ENCODE data around the gene RPS6KA6. TPM values are rescaled to one million over a fixed set of nuclear protein-coding genes. Genes with fewer than 3 reads are reported as not detected.

The RPS6KA6 gene
- total RNA-seq, 1 experiment from 2014 or later = 7.7 TPM

DNA sequence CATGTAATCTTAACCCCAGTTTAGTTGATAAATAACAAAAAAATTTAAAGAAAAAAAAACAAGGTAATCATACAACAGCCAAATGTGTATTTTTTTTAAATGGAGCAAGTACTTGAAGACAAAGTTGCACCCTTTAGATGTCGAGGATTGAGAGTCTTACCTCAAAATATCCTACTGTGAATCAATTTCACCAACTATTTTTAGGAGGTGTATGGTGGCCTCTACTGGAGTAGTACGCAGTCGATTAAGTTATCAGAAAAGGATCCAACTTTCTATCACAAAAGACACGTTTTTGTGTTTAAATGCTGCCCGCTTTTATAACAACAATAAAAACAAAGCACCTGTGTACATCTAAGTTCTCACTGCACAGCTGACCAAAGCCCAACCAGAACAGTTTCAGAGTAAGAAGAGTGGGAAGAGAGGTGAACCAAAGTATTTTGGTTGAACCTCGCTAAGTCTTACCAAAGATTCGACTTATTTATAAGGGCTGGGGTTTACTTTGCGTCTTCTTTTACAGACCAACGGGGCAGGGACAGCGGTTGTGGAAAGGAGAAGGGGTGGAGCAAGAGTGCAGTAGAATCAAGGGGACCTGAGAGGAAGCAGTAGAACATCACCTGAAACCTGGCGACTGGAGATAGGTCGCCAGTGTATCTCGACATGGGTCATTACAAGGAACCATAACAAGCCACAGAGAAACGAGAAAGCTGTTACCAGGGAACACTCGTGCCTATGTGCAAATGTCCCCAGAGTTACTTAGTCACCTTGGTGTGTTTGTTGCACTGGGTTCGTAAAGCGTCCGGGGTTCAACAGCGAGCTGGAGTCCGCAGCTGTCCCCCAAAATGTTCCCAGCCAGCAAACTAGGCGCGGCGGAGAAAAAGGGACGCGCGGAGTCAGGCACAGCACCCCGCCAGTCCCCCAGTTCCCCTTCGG is 1.1 kb downstream of the RPS6KA6 start:
- peak overlapping the region; percentile 87 for H3K4me3 ChIP-seq
- peak in 1 of 2 experiments; percentile 22 for DNase-seq
- no peaks in the 10 kb centered on the region for H3K4me1 ChIP-seq
- H3K36me3 ChIP-seq = no peaks in the 10 kb centered on the region
- H3K9me3 ChIP-seq (replicated peaks) = no peaks in the 10 kb centered on the region
- H3K27ac ChIP-seq = peak overlapping the region; percentile 49
- no peaks in the 10 kb centered on the region for H3K27me3 ChIP-seq

GRCh38 chrX:84182516-84182915 is 5.5 kb downstream of the RPS6KA6 start:
- Histone ChIP-seq H3K9me3 (replicated peaks) (no peaks in the 10 kb centered on the region), H3K27ac (no peak overlapping the region)

GRCh38 chrX:84175958-84176357 is 12.0 kb downstream of the RPS6KA6 start:
- no peak for DNase-seq
- no peak overlapping the region for H3K4me3 ChIP-seq
- no peak overlapping the region for H3K27ac ChIP-seq
- no peaks in the 10 kb centered on the region for H3K27me3 ChIP-seq
- H3K36me3 ChIP-seq = no peaks in the 10 kb centered on the region
- no peaks in the 10 kb centered on the region for H3K4me1 ChIP-seq
- H3K9me3 ChIP-seq (replicated peaks) = no peaks in the 10 kb centered on the region

More at GRCh38 chrX:84182516-84182915, 5.5 kb downstream of the RPS6KA6 start:
- no peak overlapping the region for H3K4me3 ChIP-seq
- H3K36me3 ChIP-seq = no peaks in the 10 kb centered on the region
- H3K27me3 ChIP-seq = no peaks in the 10 kb centered on the region
- no peak for DNase-seq
- no peaks in the 10 kb centered on the region for H3K4me1 ChIP-seq

DNA sequence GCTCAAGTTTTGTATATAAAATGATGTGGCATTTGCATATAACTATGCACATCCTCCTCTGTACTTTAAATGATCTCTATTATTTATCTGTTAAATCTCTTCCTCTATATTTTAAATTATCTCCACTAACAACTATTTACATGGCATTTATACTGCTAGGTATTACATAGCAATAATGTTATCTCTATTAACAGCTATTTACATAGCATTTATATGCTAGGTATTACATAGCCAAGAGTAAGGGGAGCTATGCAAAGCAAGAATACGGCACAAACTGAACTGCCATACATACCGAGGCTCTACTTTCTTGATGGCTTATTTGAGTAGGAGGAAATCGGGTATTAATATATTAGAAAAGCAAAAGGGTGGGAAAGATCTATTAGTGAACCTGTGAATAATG is 12.7 kb downstream of the RPS6KA6 start:
- no peaks in the 10 kb centered on the region for H3K4me1 ChIP-seq
- no peaks in the 10 kb centered on the region for H3K27me3 ChIP-seq
- no peak overlapping the region for H3K4me3 ChIP-seq
- H3K9me3 ChIP-seq (replicated peaks) = no peaks in the 10 kb centered on the region
- H3K36me3 ChIP-seq = no peaks in the 10 kb centered on the region
- no peak overlapping the region for H3K27ac ChIP-seq
- no peak for DNase-seq

GRCh38 chrX:84174348-84174747 is 13.7 kb downstream of the RPS6KA6 start:
- Histone ChIP-seq H3K9me3 (replicated peaks) (no peaks in the 10 kb centered on the region), H3K27me3 (no peaks in the 10 kb centered on the region), H3K27ac (no peak overlapping the region), H3K4me3 (no peak overlapping the region), H3K36me3 (no peaks in the 10 kb centered on the region), H3K4me1 (no peaks in the 10 kb centered on the region)
- no peak for DNase-seq

DNA sequence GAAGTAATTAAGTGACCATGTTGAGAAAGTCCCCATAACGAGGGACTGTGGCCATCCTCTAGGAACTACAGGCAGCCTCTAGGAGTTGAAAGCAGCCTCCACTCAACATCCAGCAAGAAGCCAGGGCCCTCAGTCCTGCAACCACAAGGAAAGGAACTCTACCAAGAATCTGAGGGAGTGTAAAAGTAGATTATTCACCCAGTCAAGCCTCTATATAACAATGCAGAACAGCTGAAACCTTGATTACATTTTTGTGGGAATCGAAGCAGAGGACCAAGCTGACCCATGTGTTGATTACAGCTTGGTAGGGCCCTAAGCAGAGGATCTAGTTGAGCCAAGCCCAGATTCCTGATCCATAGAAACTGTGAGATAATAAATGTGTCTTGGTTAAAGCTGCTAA is 17.1 kb downstream of the RPS6KA6 start:
- peak in 1 of 2 experiments; percentile 30 for DNase-seq
- no peaks in the 10 kb centered on the region for H3K9me3 ChIP-seq (replicated peaks)
- no peak overlapping the region for H3K4me3 ChIP-seq
- no peaks in the 10 kb centered on the region; the same call in 1 of the 2 replicates for H3K4me1 ChIP-seq
- H3K36me3 ChIP-seq = no peaks in the 10 kb centered on the region
- H3K27me3 ChIP-seq = no peaks in the 10 kb centered on the region
- H3K27ac ChIP-seq = no peak overlapping the region

DNA sequence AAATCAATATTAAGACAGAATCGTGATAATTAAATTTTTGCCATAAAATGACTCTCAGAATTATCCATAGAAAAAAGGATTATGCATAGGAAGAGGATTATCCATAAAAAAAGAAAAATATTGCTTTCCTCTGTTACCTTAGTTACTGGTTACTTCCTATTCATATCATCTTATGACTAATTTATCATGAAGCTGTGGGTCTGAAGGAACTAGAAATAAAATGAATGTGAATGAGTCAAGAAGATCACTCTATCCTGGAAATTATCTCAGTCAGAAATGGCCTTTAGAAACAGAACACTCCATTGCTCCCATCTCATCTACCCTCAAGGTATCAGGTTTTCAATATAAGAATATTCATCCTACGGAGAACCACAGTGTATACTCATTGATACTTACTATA is 19.4 kb downstream of the RPS6KA6 start:
- no peaks in the 10 kb centered on the region for H3K27me3 ChIP-seq
- H3K36me3 ChIP-seq = no peaks in the 10 kb centered on the region
- DNase-seq = no peak
- no peaks in the 10 kb centered on the region for H3K9me3 ChIP-seq (replicated peaks)
- no peak overlapping the region for H3K27ac ChIP-seq
- H3K4me3 ChIP-seq = no peak overlapping the region
- H3K4me1 ChIP-seq = no peaks in the 10 kb centered on the region; the same call in 1 of the 2 replicates

GRCh38 chrX:84168095-84168494 is 19.9 kb downstream of the RPS6KA6 start:
- no peak for DNase-seq
- Histone ChIP-seq H3K9me3 (replicated peaks) (no peaks in the 10 kb centered on the region), H3K27me3 (no peaks in the 10 kb centered on the region), H3K36me3 (no peaks in the 10 kb centered on the region), H3K4me1 (no peaks in the 10 kb centered on the region; the same call in 1 of the 2 replicates), H3K4me3 (no peak overlapping the region), H3K27ac (no peak overlapping the region)

DNA sequence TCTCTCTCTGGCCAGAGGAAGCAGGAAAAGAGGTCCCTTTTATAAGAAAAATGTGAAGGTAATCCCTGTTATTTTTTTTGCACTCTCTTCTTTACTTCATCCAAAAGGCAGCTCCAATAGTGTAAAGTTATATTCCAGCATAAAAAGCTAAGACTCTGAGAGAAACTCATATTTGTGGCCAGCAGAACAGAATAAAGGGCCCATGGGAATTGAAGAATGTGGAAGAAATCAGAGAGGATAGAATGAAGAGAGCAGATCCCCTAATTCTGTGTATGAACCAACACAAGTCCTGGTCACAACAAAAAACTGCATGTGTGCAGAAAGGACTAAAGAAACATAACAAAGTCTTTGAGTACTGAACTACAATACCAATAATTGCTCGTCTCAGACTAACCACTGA is 22.3 kb downstream of the RPS6KA6 start:
- peak in 1 of 2 experiments; percentile 27 for DNase-seq
- Histone ChIP-seq H3K27me3 (no peaks in the 10 kb centered on the region), H3K4me1 (no peaks in the 10 kb centered on the region; the same call in 1 of the 2 replicates), H3K9me3 (replicated peaks) (no peaks in the 10 kb centered on the region), H3K36me3 (no peaks in the 10 kb centered on the region), H3K27ac (no peak overlapping the region), H3K4me3 (no peak overlapping the region)

DNA sequence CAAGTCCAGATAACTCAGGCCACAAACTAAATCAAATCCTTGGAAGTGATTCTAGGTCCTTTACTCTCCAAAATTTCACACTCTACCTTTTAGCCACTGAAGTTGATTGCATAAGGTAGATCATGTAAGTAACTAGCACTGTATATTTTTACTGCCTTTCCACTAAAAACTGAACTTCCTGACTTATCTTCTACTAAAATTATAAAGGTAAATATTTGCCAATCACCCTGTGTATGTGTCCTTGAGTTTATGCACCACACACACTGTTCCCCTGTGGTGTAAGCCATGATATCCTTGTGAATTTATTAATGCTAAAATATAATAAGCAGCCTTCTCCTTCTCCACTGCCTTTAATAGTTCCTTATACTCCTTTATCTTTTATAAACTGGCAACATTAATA is 25.6 kb downstream of the RPS6KA6 start:
- H3K36me3 ChIP-seq = no peaks in the 10 kb centered on the region
- no peak overlapping the region for H3K4me3 ChIP-seq
- no peaks in the 10 kb centered on the region for H3K9me3 ChIP-seq (replicated peaks)
- DNase-seq = no peak
- H3K27ac ChIP-seq = no peak overlapping the region
- H3K27me3 ChIP-seq = no peaks in the 10 kb centered on the region
- no peaks in the 10 kb centered on the region; the same call in 1 of the 2 replicates for H3K4me1 ChIP-seq

- Histone ChIP-seq H3K4me1 (no peaks in the 10 kb centered on the region; the same call in 1 of the 2 replicates), H3K36me3 (no peaks in the 10 kb centered on the region), H3K9me3 (replicated peaks) (no peaks in the 10 kb centered on the region), H3K4me3 (no peak overlapping the region), H3K27ac (no peak overlapping the region), H3K27me3 (no peaks in the 10 kb centered on the region)
- DNase-seq = no peak
These were observed 26.4 kb downstream of the RPS6KA6 start for GRCh38 chrX:84161641-84162040.

- H3K4me3 ChIP-seq = no peak overlapping the region
- H3K4me1 ChIP-seq = no peaks in the 10 kb centered on the region; the same call in 1 of the 2 replicates
- no peak overlapping the region for H3K27ac ChIP-seq
- no peaks in the 10 kb centered on the region for H3K9me3 ChIP-seq (replicated peaks)
- H3K27me3 ChIP-seq = no peaks in the 10 kb centered on the region
- no peak for DNase-seq
- H3K36me3 ChIP-seq = no peaks in the 10 kb centered on the region
These were observed 27.3 kb downstream of the RPS6KA6 start for GRCh38 chrX:84160736-84161135.

DNA sequence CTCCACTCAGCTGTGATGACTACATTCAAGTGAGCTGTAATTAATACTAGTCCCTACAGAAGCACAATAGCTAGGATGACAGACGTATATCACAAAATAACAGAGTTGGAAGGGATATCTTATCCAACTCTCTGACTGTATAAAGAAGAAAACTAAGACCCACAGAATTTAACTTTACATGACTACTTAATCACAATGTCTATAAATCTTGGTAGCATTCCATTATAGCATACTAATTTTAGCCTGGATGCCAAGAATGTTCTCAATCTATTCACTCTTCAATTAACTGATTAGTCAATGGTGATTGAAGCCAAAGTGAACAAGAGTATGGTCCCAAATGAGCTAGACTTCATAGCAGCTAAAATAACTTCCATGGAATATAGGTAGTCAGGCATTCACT is 31.2 kb downstream of the RPS6KA6 start:
- DNase-seq = no peak

GRCh38 chrX:84155938-84156337 is 32.1 kb downstream of the RPS6KA6 start:
- Histone ChIP-seq H3K27me3 (no peaks in the 10 kb centered on the region), H3K27ac (no peak overlapping the region), H3K9me3 (replicated peaks) (no peaks in the 10 kb centered on the region), H3K4me3 (no peak overlapping the region), H3K4me1 (no peaks in the 10 kb centered on the region), H3K36me3 (no peaks in the 10 kb centered on the region)
- DNase-seq = no peak

More for the DNA sequence above, 31.2 kb downstream of the RPS6KA6 start:
- no peaks in the 10 kb centered on the region for H3K9me3 ChIP-seq (replicated peaks)
- H3K4me1 ChIP-seq = no peaks in the 10 kb centered on the region
- no peaks in the 10 kb centered on the region for H3K27me3 ChIP-seq
- no peak overlapping the region for H3K27ac ChIP-seq
- no peaks in the 10 kb centered on the region for H3K36me3 ChIP-seq
- H3K4me3 ChIP-seq = no peak overlapping the region

DNA sequence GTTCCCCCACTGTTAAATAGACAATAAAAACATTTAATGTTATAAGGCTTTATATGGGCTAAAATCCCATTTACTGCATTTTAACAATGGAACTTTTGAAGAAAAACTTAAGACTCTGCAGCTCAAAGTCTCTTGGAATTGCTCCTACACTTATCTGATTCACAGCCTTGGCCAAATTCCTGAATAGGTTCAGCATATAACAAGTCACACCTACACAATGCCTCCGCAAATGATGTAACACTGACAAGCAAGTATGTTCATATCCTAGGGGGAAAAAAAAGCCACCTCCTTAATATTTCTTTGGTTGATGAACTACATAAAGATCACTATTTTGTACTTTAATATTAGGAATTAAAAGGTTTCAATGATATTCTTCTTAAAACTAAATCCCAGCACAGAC is 34.5 kb downstream of the RPS6KA6 start:
- DNase-seq = no peak
- no peaks in the 10 kb centered on the region for H3K36me3 ChIP-seq
- H3K27ac ChIP-seq = no peak overlapping the region
- no peaks in the 10 kb centered on the region for H3K27me3 ChIP-seq
- H3K9me3 ChIP-seq (replicated peaks) = no peaks in the 10 kb centered on the region
- no peak overlapping the region for H3K4me3 ChIP-seq
- no peaks in the 10 kb centered on the region for H3K4me1 ChIP-seq

Data from SJCRH30 (cell line).